T-helper 17 cell (primary cell): Measurements from ENCODE around the gene XCL2. TPM values are rescaled to one million over a fixed set of nuclear protein-coding genes. Genes with fewer than 3 reads are reported as not detected.
"Not testable (repeated sequence)": the region's sequence is repeated elsewhere in the genome, so short reads cannot be mapped to it uniquely, and the experiment has no call there.

Experiments
- ATAC-seq: fragments of 150-1000 bp; cut with Tn5 transposase; 2 replicates; pipeline ENCODE4 v1.10.0; 2021; ENCODE audit warnings: mild to moderate bottlenecking, moderate library complexity
- DNase-seq, 3 donors: peaks; one replicate each; pipeline versions ENCODE4 v3.0.0 to v3.0.0-alpha.2; 2020 to 2021
- H3K9me3 ChIP-seq: one replicate; pipeline ENCODE4 v1.7.0; 2013; ENCODE audit warnings: low read length, mild to moderate bottlenecking; ENCODE audit not compliant: control insufficient read depth, poor library complexity, severe bottlenecking
- H3K27ac Mint-ChIP-seq: one replicate; pipeline ENCODE4 v1.8.0; 2022; ENCODE audit warnings: mild to moderate bottlenecking, moderate library complexity, mixed read lengths
- H3K27me3 Mint-ChIP-seq: one replicate; pipeline ENCODE4 v1.8.0; 2022; ENCODE audit warnings: mixed read lengths
- H3K36me3 Mint-ChIP-seq: one replicate; pipeline ENCODE4 v1.8.0; 2022; ENCODE audit warnings: low read depth, mixed read lengths
- H3K4me1 Mint-ChIP-seq: one replicate; pipeline ENCODE4 v1.8.0; 2022; ENCODE audit warnings: mild to moderate bottlenecking, mixed read lengths
- H3K4me3 Mint-ChIP-seq: one replicate; pipeline ENCODE4 v1.8.0; 2022; ENCODE audit warnings: mild to moderate bottlenecking, moderate library complexity, mixed read lengths
- total RNA-seq, 4 donors: library from RNA in 2 of 4; stranded (reverse) in 2 of 4; gene quantifications; one replicate each; pipeline ENCODE4 v1.2.3 and lab custom pipeline; 2022 to 2026

The XCL2 gene
- total RNA-seq, 2 donors from 2014 or later: not detected

DNA sequence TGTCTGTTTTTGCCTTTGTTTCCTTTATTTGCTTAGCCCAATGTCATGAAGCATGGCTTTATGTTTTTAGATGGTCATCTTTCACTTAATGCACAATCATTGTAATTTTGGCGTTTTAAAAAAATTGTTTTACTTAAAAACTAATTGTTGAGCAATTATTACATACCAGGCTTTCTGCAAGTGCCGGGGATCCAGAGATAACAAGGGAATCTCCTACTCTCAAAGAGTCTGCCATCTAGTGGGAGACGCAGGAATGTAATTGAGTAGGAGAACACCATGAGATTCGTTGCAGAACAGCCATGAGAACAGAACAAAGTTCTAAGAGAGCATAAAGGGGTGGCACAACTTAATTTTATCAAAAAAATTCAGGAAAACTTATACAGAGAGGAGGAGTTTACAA is 30.4 kb upstream of the XCL2 start:
- not testable (repeated sequence) for H3K9me3 ChIP-seq, H3K4me1 Mint-ChIP-seq, DNase-seq, ATAC-seq, H3K36me3 Mint-ChIP-seq, H3K4me3 Mint-ChIP-seq, H3K27ac Mint-ChIP-seq, H3K27me3 Mint-ChIP-seq

DNA sequence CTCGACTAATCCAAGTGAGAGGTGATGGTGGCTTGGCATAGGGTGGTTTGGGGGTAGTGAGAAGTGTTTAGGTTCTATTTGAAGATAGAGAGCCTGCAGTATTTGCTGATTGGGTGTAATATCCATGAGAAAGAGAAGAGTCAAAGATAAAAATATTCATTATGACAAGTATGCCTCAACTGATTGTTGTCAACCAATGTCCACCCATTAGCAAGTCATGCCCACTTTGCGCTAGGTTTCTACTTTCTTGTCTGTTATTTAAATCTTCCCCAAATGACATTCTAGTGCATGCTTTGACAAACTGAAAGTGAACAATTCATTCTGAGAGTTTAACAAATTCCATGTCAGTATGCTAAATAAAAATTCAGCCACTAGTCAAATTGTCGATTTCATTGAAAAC is 28.8 kb upstream of the XCL2 start:
- peaks cover 7% of the 10 kb centered on the region for H3K4me1 Mint-ChIP-seq

DNA sequence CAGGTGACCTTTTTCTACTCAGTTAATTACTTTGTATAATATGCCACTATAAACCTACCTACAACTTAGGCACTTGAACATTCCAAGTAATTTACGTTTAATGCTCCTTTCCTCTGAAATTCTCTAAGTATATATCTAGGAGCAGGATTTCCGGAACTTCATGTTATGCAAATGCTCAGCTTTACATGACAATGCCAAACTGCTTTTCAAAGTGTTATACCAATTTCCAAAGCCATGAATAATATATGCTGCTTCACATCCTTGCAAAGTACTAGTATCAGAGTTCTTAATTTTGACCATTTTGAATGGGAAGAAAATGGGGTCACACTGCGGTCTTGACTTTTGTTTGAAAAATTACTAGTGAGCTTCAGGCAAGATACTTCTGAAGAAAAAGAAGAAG is 26.9 kb upstream of the XCL2 start:
- Mint-ChIP-seq H3K4me3 (no peak overlapping the region), H3K4me1 (peaks cover 5% of the 10 kb centered on the region), H3K27ac (no peak overlapping the region), H3K27me3 (no peaks in the 10 kb centered on the region), H3K36me3 (no peaks in the 10 kb centered on the region)
- ATAC-seq: no peak
- H3K9me3 ChIP-seq: no peaks in the 10 kb centered on the region
- DNase-seq: no peak

More for the DNA sequence above, 28.8 kb upstream of the XCL2 start:
- no peak overlapping the region for H3K27ac Mint-ChIP-seq
- H3K9me3 ChIP-seq: no peaks in the 10 kb centered on the region
- ATAC-seq (no peak), DNase-seq (no peak)
- H3K27me3 Mint-ChIP-seq: no peaks in the 10 kb centered on the region
- no peaks in the 10 kb centered on the region for H3K36me3 Mint-ChIP-seq
- H3K4me3 Mint-ChIP-seq: no peak overlapping the region

DNA sequence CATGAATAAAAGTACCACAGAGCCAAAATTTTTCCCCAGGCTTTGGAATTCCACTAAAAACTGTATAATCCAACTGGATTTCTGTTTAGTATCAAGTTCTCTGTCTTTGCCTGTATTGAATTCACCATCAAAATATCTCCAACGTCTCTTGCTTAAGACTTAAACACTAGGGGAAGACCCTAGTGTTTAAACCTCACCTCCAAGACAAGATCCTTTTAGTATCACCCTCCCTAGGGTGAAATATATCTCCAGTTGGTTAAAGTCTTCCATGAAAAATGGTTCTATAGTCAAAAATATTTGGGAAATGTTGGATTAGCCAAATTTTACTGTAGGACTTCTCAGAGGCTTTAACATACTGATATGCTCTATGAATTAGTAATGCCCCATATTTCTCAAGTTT is 24.5 kb upstream of the XCL2 start:
- Mint-ChIP-seq H3K4me3 (no peak overlapping the region), H3K36me3 (no peaks in the 10 kb centered on the region), H3K27me3 (no peaks in the 10 kb centered on the region), H3K27ac (no peak overlapping the region), H3K4me1 (no peaks in the 10 kb centered on the region)
- H3K9me3 ChIP-seq: no peaks in the 10 kb centered on the region
- ATAC-seq (no peak), DNase-seq (no peak)

DNA sequence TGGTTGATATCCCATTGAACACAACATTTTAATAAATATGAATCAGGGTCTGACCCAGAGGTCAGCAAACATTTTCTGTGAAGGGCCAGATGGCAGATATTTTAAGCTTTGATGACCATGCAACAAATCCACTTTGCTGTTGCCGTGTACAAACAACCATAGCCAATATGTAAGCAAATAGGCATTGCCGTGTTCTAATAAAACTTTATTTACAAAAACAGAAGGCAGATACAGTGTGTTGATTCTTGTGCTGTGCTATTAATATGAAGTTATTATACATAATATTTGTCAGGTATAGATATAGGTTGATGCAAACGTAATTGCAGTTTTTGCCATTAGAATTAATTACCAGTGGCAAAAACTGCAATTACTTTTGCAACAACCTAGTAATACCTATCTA is 23.8 kb upstream of the XCL2 start:
- no peak for DNase-seq
- no peak overlapping the region for H3K4me3 Mint-ChIP-seq
- no peak overlapping the region for H3K27ac Mint-ChIP-seq
- H3K27me3 Mint-ChIP-seq: no peaks in the 10 kb centered on the region
- H3K4me1 Mint-ChIP-seq: no peaks in the 10 kb centered on the region
- no peaks in the 10 kb centered on the region for H3K36me3 Mint-ChIP-seq
- no peak for ATAC-seq
- no peaks in the 10 kb centered on the region for H3K9me3 ChIP-seq

DNA sequence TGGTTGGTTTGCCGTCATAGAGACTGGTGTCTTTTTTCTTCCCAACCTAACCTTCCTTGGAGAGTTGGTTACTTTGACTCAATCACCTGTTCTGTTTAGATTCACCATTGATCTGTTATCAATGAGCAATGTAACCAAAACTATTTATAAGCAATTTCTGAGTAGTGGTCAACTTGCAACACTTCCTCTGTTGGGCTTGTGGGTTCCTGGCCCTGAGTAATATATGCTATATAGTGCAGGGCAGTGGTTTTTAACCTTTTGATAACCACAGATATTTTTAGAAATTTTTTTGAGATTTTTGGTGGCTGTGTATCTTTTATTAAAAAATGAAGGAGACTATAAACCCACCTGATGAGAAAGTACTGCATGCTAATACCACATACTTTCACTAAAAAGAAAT is 23.2 kb upstream of the XCL2 start:
- Mint-ChIP-seq H3K4me1 (no peaks in the 10 kb centered on the region), H3K27me3 (no peaks in the 10 kb centered on the region), H3K4me3 (no peak overlapping the region), H3K27ac (no peak overlapping the region), H3K36me3 (peaks cover under 1% of the 10 kb centered on the region)
- no peaks in the 10 kb centered on the region for H3K9me3 ChIP-seq
- ATAC-seq (no peak), DNase-seq (no peak)

DNA sequence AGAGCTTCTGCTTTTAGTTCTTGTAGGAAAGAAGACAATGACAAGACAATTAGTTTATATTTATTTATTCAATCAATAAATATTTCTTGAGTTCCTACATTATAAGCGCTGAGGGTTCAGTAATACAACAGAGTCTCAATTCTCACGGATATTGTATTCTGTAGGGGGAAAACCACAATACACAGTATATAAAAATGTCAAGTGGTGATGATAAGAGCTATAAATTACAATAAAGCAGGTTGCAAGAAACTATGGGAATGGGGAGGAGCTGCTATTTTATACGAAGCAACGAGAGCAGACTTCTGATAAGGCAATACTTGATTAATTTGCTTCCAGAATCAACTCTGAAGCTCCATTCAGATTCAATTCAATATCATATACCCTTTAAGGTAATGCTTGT is 22.0 kb upstream of the XCL2 start:
- no peaks in the 10 kb centered on the region for H3K27me3 Mint-ChIP-seq
- H3K4me1 Mint-ChIP-seq: no peaks in the 10 kb centered on the region
- no peak overlapping the region for H3K4me3 Mint-ChIP-seq
- H3K9me3 ChIP-seq: no peaks in the 10 kb centered on the region
- H3K36me3 Mint-ChIP-seq: peaks cover 2% of the 10 kb centered on the region
- H3K27ac Mint-ChIP-seq: no peak overlapping the region
- DNase-seq: no peak
- ATAC-seq: no peak

DNA sequence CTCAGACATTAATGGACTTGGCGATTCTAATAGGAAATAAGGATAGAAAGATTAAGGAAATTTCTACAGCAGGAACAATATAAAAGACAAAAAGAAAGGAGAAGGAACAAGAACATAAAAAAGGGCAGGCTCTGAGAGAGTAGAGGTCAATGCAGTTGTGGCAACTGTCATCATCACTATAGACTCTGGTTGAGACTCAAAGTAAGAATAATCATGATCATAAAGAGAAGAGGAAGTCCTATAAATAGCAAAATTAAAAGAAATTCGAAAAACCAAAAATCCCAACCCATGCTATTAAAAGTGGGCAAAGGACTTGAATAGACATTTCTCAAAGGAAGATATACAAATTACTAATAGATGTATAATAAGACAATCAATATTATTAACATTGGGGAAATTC is 18.2 kb upstream of the XCL2 start:
- H3K9me3 ChIP-seq: peaks cover 3% of the 10 kb centered on the region
- no peak for DNase-seq
- Mint-ChIP-seq H3K36me3 (peaks cover 2% of the 10 kb centered on the region), H3K4me3 (no peak overlapping the region), H3K4me1 (peaks cover 5% of the 10 kb centered on the region), H3K27ac (no peak overlapping the region), H3K27me3 (no peaks in the 10 kb centered on the region)
- no peak for ATAC-seq

DNA sequence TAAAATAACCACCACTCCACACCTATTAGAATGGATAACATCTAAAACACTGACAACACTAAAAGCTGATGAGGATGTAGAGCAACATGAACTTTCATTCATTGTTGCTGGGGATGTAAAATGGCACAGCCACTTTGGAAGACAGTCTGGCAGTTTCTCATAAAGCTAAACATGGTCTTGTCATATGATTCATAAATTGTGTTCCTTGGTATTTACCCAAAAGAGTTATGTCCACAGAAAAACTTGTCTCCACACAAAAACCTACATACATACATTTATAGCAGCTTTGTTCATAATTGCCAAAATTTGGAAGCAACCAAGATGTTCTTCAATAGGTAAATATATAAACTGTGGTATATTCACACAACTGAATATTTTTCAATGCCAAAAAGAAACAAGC is 16.6 kb upstream of the XCL2 start:
- DNase-seq: no peak
- Mint-ChIP-seq H3K4me3 (no peak overlapping the region), H3K36me3 (peaks cover 2% of the 10 kb centered on the region), H3K27ac (no peak overlapping the region), H3K27me3 (no peaks in the 10 kb centered on the region), H3K4me1 (peaks cover 5% of the 10 kb centered on the region)
- no peak for ATAC-seq
- H3K9me3 ChIP-seq: peaks cover 3% of the 10 kb centered on the region

DNA sequence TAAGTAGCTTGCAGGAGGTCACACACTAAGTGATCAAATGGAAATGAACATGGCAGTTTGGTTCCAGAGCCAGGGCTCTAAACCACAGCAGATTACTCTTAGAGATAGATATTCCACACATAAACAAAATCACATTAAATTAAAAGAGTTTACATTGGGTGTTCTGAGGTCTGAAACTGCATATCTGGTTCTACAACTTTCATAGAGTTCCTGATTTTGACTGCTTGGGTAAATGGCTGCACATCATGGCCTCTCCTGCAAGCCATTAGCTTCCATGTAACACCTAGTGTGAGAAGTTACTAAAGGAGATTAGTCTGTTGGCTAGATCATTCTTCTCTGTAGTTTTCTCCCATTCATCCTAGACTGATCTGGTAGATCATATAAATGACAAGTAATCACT is 12.8 kb upstream of the XCL2 start:
- peaks cover 5% of the 10 kb centered on the region for H3K4me1 Mint-ChIP-seq
- no peak for ATAC-seq
- peaks cover 3% of the 10 kb centered on the region for H3K9me3 ChIP-seq
- no peak for DNase-seq
- no peak overlapping the region for H3K27ac Mint-ChIP-seq
- H3K4me3 Mint-ChIP-seq: no peak overlapping the region
- H3K27me3 Mint-ChIP-seq: no peaks in the 10 kb centered on the region
- no peaks in the 10 kb centered on the region for H3K36me3 Mint-ChIP-seq

DNA sequence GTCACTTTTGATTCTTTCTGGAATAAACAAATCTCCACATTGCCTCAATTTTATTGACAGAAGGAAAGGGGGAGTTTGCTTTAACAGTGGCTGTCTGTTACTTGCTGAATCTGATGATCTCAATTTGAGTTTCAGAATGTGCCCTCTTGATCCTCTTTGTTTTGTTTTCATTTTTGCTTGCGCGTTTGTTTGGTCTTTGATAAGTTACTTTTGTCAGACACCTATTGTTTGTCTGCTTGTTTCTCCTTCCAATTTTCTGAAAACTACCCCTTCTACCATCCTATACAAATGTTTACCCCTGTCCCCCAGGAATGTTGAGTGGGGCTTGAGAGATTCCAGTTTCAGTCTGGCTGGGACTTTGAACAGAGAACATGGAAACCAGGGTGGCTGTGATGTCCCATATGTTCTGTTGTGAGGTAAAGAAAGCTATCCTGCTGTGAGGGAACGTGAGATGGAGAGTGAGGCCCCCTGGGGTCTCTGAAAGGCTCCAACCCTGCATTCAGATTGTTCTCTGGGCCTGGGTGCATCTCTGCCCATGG is 11.8 kb upstream of the XCL2 start:
- H3K27ac Mint-ChIP-seq: no peak overlapping the region
- H3K4me3 Mint-ChIP-seq: no peak overlapping the region
- H3K36me3 Mint-ChIP-seq: peaks cover 2% of the 10 kb centered on the region
- no peak for DNase-seq
- H3K4me1 Mint-ChIP-seq: peaks cover 5% of the 10 kb centered on the region
- H3K9me3 ChIP-seq: peaks cover 3% of the 10 kb centered on the region
- ATAC-seq: no peak
- H3K27me3 Mint-ChIP-seq: no peaks in the 10 kb centered on the region

DNA sequence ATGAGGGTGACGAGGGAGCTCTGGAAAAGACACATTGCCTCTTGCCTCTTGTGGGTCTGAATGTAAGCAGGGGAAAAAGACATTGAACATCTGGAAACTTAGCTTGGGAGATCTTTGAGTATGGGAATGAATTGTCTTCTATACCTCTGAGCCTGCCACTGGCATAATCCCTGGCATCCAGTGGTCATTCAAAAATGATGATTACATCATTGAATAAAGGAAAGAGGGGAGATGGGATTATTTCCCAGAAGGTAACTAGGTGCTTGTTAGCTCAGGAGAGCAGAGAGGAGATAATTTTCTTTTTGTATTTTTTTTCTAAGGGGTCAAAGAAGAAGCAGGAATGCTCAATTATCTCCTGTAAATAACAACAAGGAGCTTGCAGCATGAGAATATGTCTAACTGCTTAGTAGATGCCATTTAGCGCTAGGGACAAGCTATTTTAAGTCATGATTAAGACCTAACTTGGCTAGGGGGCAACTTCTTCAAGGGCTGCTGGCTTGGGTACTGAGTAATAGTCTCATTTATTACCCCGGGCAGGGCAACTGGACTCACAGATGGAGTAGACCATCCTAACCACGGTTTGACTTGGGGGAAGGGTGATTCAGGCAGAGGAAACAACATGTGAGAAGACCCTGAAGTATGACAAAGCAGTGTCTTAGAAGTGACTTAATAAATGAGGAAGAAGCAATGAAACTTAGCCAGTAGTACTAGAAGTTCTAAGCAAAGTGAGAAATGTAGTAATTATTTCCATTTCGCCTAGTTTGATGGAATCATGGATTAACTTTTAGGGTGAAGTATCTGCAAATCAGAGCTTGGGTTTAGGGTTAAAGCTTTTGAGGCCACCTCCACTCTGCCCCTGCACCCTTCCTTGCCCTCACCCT is 11.0 kb upstream of the XCL2 start:
- Mint-ChIP-seq H3K36me3 (peaks cover 2% of the 10 kb centered on the region), H3K4me3 (no peak overlapping the region), H3K4me1 (peaks cover 5% of the 10 kb centered on the region), H3K27ac (no peak overlapping the region), H3K27me3 (no peaks in the 10 kb centered on the region)
- no peak for DNase-seq
- no peaks in the 10 kb centered on the region for H3K9me3 ChIP-seq
- ATAC-seq: no peak

DNA sequence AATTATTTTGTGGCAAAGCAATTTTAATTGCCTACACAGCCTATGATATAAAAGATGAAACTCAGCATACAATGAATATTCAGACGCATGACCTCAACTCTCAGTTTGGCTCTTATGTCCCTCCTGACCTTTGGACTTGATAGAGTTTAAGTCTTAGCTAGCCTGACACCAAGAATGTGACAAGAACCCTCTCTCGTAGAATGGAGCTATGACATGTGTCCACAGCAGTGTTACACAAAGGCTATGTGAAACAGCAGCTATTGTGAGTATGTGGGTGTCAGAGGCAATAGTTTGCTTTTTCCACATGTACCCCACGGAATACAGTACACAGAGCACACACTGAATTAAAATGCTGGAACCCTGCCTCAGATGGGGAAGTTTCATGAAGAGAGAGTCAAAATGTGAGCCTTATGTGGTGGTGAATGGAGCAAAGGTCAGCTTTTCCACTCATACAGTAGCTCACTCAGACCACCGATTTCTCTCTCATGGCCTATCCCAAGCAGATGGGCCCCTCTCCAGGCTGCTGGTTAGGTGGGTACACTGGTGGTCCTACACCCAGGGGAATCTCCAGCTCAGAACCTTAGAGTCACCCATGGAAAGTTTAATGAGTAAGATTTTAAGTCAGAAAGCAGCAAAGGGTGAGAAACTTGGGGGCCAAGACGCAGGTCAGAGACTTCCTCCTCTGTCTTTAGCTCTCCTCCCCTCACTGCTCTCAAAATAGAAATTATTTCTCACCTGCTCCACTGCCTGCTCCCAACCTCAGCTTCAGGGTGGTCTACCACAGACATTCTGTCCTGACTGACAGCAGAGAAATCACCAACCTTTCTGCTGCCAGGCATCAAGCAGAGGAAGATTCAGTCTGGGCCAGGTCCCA is 10.1 kb upstream of the XCL2 start:
- H3K27me3 Mint-ChIP-seq: no peaks in the 10 kb centered on the region
- H3K4me1 Mint-ChIP-seq: peaks cover 5% of the 10 kb centered on the region
- no peak overlapping the region for H3K27ac Mint-ChIP-seq
- ATAC-seq: no peak
- H3K4me3 Mint-ChIP-seq: no peak overlapping the region
- H3K36me3 Mint-ChIP-seq: peaks cover 2% of the 10 kb centered on the region
- no peaks in the 10 kb centered on the region for H3K9me3 ChIP-seq
- no peak for DNase-seq
